NB4 (cell line): ENCODE data around the gene HCN2.

ENCODE experiments used
- DNase-seq: peaks from one replicate; pipeline ENCODE4 v3.0.0; 2010; ENCODE audit warnings: low read depth
- H3K4me3 ChIP-seq: one replicate; pipeline ENCODE4 v1.5.1; 2011; ENCODE audit warnings: mild to moderate bottlenecking, low read depth, low read length, moderate library complexity
- MAX ChIP-seq: IDR thresholded peaks from 2 replicates; pipeline ENCODE4 v1.6.1; 2011; ENCODE audit warnings: low read depth, low read length
- MYC ChIP-seq: IDR thresholded peaks from 2 replicates; pipeline ENCODE4 v1.6.1; 2011; ENCODE audit warnings: low read depth, low read length
- POLR2A ChIP-seq: IDR thresholded peaks from 2 replicates; pipeline ENCODE4 v1.6.1; 2011; ENCODE audit warnings: mild to moderate bottlenecking; ENCODE audit not compliant: insufficient read length; ENCODE audit errors: extremely low read depth
- TF ChIP-seq, protein P1 (sequence below): IDR thresholded peaks from one replicate; pipeline ENCODE4 v1.5.1; 2012; ENCODE audit warnings: low read depth, low read length

The HCN2 gene

DNA sequence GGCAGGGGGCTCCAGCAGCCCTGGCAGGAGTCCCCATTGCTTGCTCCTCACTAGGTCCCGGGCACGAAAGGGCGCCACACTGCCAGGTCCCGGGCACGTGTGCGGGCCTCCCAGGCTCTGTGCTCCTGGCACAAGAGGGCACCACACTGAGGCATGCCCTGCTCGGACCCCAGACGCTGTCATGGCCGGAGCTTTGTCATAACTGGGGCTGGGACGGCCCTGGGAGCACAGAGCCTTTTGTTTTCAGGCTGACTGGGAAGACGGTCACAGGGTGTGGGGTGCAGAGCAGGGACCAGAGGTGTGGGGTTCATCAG, 9.9 kb upstream of the HCN2 start:
- no peak for DNase-seq
- TF ChIP-seq MAX, result no peak
- no peak for TF ChIP-seq POLR2A
- TF ChIP-seq, protein P1, sequence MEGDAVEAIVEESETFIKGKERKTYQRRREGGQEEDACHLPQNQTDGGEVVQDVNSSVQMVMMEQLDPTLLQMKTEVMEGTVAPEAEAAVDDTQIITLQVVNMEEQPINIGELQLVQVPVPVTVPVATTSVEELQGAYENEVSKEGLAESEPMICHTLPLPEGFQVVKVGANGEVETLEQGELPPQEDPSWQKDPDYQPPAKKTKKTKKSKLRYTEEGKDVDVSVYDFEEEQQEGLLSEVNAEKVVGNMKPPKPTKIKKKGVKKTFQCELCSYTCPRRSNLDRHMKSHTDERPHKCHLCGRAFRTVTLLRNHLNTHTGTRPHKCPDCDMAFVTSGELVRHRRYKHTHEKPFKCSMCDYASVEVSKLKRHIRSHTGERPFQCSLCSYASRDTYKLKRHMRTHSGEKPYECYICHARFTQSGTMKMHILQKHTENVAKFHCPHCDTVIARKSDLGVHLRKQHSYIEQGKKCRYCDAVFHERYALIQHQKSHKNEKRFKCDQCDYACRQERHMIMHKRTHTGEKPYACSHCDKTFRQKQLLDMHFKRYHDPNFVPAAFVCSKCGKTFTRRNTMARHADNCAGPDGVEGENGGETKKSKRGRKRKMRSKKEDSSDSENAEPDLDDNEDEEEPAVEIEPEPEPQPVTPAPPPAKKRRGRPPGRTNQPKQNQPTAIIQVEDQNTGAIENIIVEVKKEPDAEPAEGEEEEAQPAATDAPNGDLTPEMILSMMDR, result no peak
- no peak for TF ChIP-seq MYC
- H3K4me3 ChIP-seq, result no peak overlapping the region

- no peak for TF ChIP-seq MAX
- no peak for TF ChIP-seq POLR2A
- TF ChIP-seq, protein P1, result no peak
- TF ChIP-seq MYC, result no peak
- no peak overlapping the region for H3K4me3 ChIP-seq
- DNase-seq, result no peak
Measured at GRCh38 chr19:580274-580835, 9.3 kb upstream of the HCN2 start.

DNA sequence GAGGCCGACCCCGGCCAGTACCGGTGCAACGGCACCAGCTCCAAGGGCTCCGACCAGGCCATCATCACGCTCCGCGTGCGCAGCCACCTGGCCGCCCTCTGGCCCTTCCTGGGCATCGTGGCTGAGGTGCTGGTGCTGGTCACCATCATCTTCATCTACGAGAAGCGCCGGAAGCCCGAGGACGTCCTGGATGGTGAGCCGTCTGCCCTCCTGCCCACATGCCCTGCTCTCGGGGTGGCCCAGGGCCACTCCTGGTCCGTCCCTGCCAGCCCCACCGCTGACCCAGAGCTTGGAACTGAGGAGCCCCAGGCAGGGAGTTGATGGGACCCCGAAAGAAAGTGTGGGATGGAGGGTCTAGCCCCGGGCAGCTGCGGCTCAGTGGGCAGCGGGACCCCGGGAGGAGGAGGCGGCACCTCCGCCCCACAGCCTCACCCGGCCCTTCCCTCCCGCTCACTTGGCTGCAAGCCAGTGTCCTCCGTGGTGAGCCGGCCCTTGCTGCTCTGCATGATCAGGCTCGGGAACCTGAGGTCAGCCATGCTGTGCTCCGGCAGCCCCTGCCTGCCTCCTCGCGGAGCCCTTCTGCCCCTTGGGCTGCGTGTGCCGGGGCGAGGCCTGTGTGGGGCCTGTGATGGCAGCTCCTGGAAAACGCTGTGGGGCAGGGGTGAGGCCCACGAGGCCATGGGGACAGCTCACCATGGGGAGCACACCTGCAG, 8.1 kb upstream of the HCN2 start:
- H3K4me3 ChIP-seq, result no peak overlapping the region
- no peak for DNase-seq
- TF ChIP-seq MAX, result no peak
- TF ChIP-seq, protein P1, result no peak
- TF ChIP-seq POLR2A, result no peak
- no peak for TF ChIP-seq MYC

- DNase-seq, result no peak
Measured at GRCh38 chr19:582497-583197, 7.0 kb upstream of the HCN2 start.

DNA sequence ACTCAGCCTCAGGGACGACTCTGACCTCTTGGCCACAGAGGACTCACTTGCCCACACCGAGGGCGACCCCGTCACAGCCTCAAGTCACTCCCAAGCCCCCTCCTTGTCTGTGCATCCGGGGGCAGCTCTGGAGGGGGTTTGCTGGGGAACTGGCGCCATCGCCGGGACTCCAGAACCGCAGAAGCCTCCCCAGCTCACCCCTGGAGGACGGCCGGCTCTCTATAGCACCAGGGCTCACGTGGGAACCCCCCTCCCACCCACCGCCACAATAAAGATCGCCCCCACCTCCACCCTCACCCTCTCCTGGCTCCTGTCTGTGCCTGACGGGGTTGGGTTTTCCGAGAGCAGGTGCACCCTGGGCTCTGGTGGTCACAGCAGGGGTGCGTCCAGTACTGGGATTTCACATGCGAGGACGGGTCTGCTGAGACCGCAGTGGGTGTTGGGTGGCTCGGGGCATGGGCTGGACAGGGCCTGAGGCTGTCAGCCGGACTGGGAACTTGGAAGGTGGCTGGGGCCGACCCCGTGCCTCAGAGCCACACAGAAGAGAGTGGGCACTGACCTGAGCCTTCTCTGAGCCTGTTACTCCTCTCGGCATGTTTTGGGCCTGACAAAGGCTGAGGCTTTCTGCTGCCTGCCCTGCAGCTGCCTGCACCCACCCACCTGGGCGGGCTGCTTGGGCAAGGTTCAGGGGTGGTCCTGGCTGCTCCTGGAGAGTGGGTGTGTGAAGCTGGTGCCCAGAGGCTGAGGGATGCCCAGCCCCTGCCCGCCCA, 6.3 kb upstream of the HCN2 start:
- TF ChIP-seq, protein P1, result no peak
- no peak for TF ChIP-seq MYC
- TF ChIP-seq MAX, result no peak
- TF ChIP-seq POLR2A, result no peak
- H3K4me3 ChIP-seq, result no peak overlapping the region
- no peak for DNase-seq

More at GRCh38 chr19:582497-583197, 7.0 kb upstream of the HCN2 start:
- H3K4me3 ChIP-seq, result no peak overlapping the region
- TF ChIP-seq POLR2A (no peak), MAX (no peak), MYC (no peak)
- TF ChIP-seq, protein P1, result no peak
